ENCODE data around the gene NUSAP1. TPM values are rescaled to one million over a fixed set of nuclear protein-coding genes. Genes with fewer than 3 reads are reported as not detected.

Gene NUSAP1
- total RNA-seq, 1 experiment from 2014 or later = 158 TPM

DNA sequence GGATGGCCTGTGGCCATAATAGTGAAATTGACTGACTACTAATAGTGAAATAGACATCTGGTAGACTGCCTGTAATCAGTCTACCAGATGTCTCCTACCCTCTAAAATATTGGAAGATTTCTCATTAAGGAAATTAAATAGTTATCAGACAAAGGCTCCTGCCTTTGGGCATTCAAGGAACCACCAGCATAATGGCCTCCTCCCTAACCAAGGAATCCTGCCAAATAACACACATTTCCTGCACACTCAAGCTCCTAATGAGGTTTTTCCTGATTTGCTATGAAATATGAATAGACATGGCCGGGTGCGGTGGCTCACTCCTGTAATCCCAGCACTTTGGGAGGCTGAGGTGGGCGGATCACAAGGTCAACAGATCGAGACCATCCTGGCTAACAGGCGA, 14.6 kb downstream of the NUSAP1 start:
- Histone ChIP-seq H3K79me1 (ENCODE audit: insufficient read depth, low read depth, low read length, poor library complexity, severe bottlenecking) (peaks cover 3% of the 10 kb centered on the region), H2BK5ac (ENCODE audit: insufficient read length, low read length) (no peak overlapping the region), H3K27ac (ENCODE audit: insufficient read length, low read depth, low read length) (no peak overlapping the region), H4K8ac (replicated peaks; ENCODE audit: insufficient read length, low read depth, low read length) (no peak overlapping the region), H3K23me2 (ENCODE audit: insufficient read length, low read depth, low read length, poor library complexity, severe bottlenecking) (no peaks in the 10 kb centered on the region), H3K23ac (ENCODE audit: insufficient read length, low read depth, low read length) (no peak overlapping the region), H2BK20ac (ENCODE audit: low read depth, low read length, poor library complexity, severe bottlenecking) (no peak overlapping the region), H3K4ac (ENCODE audit: low read depth, low read length) (no peak overlapping the region), H3K4me1 (ENCODE audit: insufficient read depth, low read length) (no peaks in the 10 kb centered on the region), H3K18ac (ENCODE audit: insufficient read length, low read depth, low read length) (no peak overlapping the region), H3K27me3 (ENCODE audit: insufficient read depth, low read length) (no peaks in the 10 kb centered on the region), H2BK15ac (ENCODE audit: low read depth, low read length) (no peak overlapping the region), H2BK120ac (ENCODE audit: low read depth, low read length, poor library complexity, severe bottlenecking) (no peak overlapping the region), H3K56ac (ENCODE audit: insufficient read length, low read depth, low read length) (no peak overlapping the region), H3K9me3 (ENCODE audit: control insufficient read depth, low read depth, low read length) (no peaks in the 10 kb centered on the region), H3K9ac (ENCODE audit: extremely low read depth, insufficient read length, low read length) (no peak overlapping the region), H4K5ac (ENCODE audit: insufficient read length, low read depth, low read length) (no peak overlapping the region), H2AK5ac (ENCODE audit: insufficient read length, low read length) (no peak overlapping the region), H3T11ph (ENCODE audit: low read length) (no peak overlapping the region), H3K79me2 (ENCODE audit: insufficient read depth, low read length) (no peaks in the 10 kb centered on the region), H4K20me1 (ENCODE audit: control insufficient read depth, insufficient read depth, insufficient read length) (no peaks in the 10 kb centered on the region), H3K4me2 (ENCODE audit: insufficient read depth, insufficient read length, low read length) (no peak overlapping the region), H2BK12ac (ENCODE audit: insufficient read length, low read depth, low read length) (no peak overlapping the region), H4K91ac (ENCODE audit: insufficient read length, low read depth, low read length) (no peak overlapping the region), H3K14ac (ENCODE audit: insufficient read depth, low read length) (no peak overlapping the region), H2AFZ (ENCODE audit: low read length) (no peak overlapping the region)
- H3K27me3 Mint-ChIP-seq (ENCODE audit: low read depth) = no peaks in the 10 kb centered on the region
- TF ChIP-seq, protein P1, sequence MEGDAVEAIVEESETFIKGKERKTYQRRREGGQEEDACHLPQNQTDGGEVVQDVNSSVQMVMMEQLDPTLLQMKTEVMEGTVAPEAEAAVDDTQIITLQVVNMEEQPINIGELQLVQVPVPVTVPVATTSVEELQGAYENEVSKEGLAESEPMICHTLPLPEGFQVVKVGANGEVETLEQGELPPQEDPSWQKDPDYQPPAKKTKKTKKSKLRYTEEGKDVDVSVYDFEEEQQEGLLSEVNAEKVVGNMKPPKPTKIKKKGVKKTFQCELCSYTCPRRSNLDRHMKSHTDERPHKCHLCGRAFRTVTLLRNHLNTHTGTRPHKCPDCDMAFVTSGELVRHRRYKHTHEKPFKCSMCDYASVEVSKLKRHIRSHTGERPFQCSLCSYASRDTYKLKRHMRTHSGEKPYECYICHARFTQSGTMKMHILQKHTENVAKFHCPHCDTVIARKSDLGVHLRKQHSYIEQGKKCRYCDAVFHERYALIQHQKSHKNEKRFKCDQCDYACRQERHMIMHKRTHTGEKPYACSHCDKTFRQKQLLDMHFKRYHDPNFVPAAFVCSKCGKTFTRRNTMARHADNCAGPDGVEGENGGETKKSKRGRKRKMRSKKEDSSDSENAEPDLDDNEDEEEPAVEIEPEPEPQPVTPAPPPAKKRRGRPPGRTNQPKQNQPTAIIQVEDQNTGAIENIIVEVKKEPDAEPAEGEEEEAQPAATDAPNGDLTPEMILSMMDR (conservative IDR thresholded peaks at IDR 0.05) = no peak
- DNase-seq = no peak
- no CpG with 5 or more reads among the region's 5 CpGs for WGBS (ENCODE audit: extremely low coverage, insufficient read length, low lambda C conversion rate)
- peaks cover 64 to 89% (median 79%) of the 10 kb centered on the region in 3 experiments for H3K36me3 Mint-ChIP-seq (ENCODE audit: insufficient read depth in 1 of 3, low read depth in 3 of 3)
- no peaks in the 10 kb centered on the region for H3K4me1 Mint-ChIP-seq
- no peaks in the 10 kb centered on the region for H3K9me3 Mint-ChIP-seq
- no peak overlapping the region; a peak in 1 of 7 replicates for H3K27ac Mint-ChIP-seq
- no peak overlapping the region for H3K4me3 Mint-ChIP-seq
